H9 (cell line): Measurements from ENCODE around the gene B3GNT4. TPM values are rescaled to one million over a fixed set of nuclear protein-coding genes. Genes with fewer than 3 reads are reported as not detected.

Source experiments
- DNase-seq: peaks from one replicate; pipeline ENCODE4 v3.0.0-alpha.2; 2017
- H2AFZ ChIP-seq: one replicate; pipeline ENCODE4 v1.6.1; 2013; ENCODE audit warnings: mild to moderate bottlenecking, low read length, control low read depth, moderate library complexity
- H2AK5ac ChIP-seq: 2 replicates; pipeline ENCODE4 v1.6.1; 2013; ENCODE audit warnings: low read length, control low read depth, mixed read lengths; ENCODE audit not compliant: insufficient read length
- H2BK120ac ChIP-seq: one replicate; pipeline ENCODE4 v1.6.1; 2013; ENCODE audit warnings: low read depth, mild to moderate bottlenecking, low read length, control low read depth, inconsistent platforms; ENCODE audit not compliant: poor library complexity, severe bottlenecking
- H2BK12ac ChIP-seq: 2 replicates; pipeline ENCODE4 v1.6.1; 2013; ENCODE audit warnings: low read length, control low read depth, mixed read lengths, low read depth; ENCODE audit not compliant: insufficient read length
- H2BK15ac ChIP-seq: 2 replicates; pipeline ENCODE4 v1.6.1; 2013; ENCODE audit warnings: low read depth, low read length, control low read depth
- H2BK20ac ChIP-seq: one replicate; pipeline ENCODE4 v1.6.1; 2013; ENCODE audit warnings: low read depth, mild to moderate bottlenecking, low read length, control low read depth, inconsistent platforms; ENCODE audit not compliant: poor library complexity, severe bottlenecking
- H2BK5ac ChIP-seq: 2 replicates; pipeline ENCODE4 v1.6.1; 2013; ENCODE audit warnings: low read length, control low read depth, mixed read lengths; ENCODE audit not compliant: insufficient read length
- H3K14ac ChIP-seq: 2 replicates; pipeline ENCODE4 v1.6.1; 2013; ENCODE audit warnings: low read length, control low read depth; ENCODE audit not compliant: insufficient read depth
- H3K18ac ChIP-seq: 2 replicates; pipeline ENCODE4 v1.6.1; 2013; ENCODE audit warnings: low read depth, mild to moderate bottlenecking, mixed read lengths, low read length, control low read depth; ENCODE audit not compliant: insufficient read length
- H3K23ac ChIP-seq: 2 replicates; pipeline ENCODE4 v1.6.1; 2013; ENCODE audit warnings: low read length, control low read depth, mixed read lengths, low read depth; ENCODE audit not compliant: insufficient read length
- H3K23me2 ChIP-seq: 2 replicates; pipeline ENCODE4 v1.6.1; 2013; ENCODE audit warnings: low read depth, mild to moderate bottlenecking, mixed read lengths, low read length, control low read depth; ENCODE audit not compliant: insufficient read length, poor library complexity, severe bottlenecking
- H3K27ac ChIP-seq: 2 replicates; pipeline ENCODE4 v1.5.1; 2013; ENCODE audit warnings: low read length, control low read depth, mixed read lengths, low read depth; ENCODE audit not compliant: insufficient read length
- H3K27me3 ChIP-seq: 2 replicates; pipeline ENCODE4 v1.6.1; 2013; ENCODE audit warnings: low read length, control low read depth, inconsistent platforms; ENCODE audit not compliant: insufficient read depth
- H3K4ac ChIP-seq: 2 replicates; pipeline ENCODE4 v1.6.1; 2013; ENCODE audit warnings: low read depth, mild to moderate bottlenecking, control low read depth, inconsistent platforms, low read length, moderate library complexity
- H3K4me1 ChIP-seq: 2 replicates; pipeline ENCODE4 v1.6.1; 2013; ENCODE audit warnings: low read length, control low read depth, inconsistent platforms; ENCODE audit not compliant: insufficient read depth
- H3K4me2 ChIP-seq: 2 replicates; pipeline ENCODE4 v1.6.1; 2013; ENCODE audit warnings: low read length, control low read depth, mixed read lengths; ENCODE audit not compliant: insufficient read length, insufficient read depth
- H3K56ac ChIP-seq: 2 replicates; pipeline ENCODE4 v1.6.1; 2013; ENCODE audit warnings: low read depth, mild to moderate bottlenecking, mixed read lengths, low read length, control low read depth; ENCODE audit not compliant: insufficient read length
- H3K79me1 ChIP-seq: 2 replicates; pipeline ENCODE4 v1.6.1; 2013; ENCODE audit warnings: low read depth, mild to moderate bottlenecking, moderate library complexity, low read length, control low read depth, inconsistent platforms; ENCODE audit not compliant: insufficient read depth, poor library complexity, severe bottlenecking
- H3K79me2 ChIP-seq: 2 replicates; pipeline ENCODE4 v1.6.1; 2013; ENCODE audit warnings: low read length, control low read depth, inconsistent platforms; ENCODE audit not compliant: insufficient read depth
- H3K9ac ChIP-seq: 2 replicates; pipeline ENCODE4 v1.6.1; 2013; ENCODE audit warnings: low read length, control low read depth, mixed read lengths; ENCODE audit not compliant: insufficient read length; ENCODE audit errors: extremely low read depth
- H3K9me3 ChIP-seq: one replicate; pipeline ENCODE4 v1.6.1; 2013; ENCODE audit warnings: low read depth, low read length, inconsistent platforms; ENCODE audit not compliant: control insufficient read depth
- H3T11ph ChIP-seq: one replicate; pipeline ENCODE4 v1.6.1; 2013; ENCODE audit warnings: mild to moderate bottlenecking, low read length, control low read depth, inconsistent platforms
- H4K20me1 ChIP-seq: one replicate; pipeline ENCODE4 v1.6.1; 2013; ENCODE audit not compliant: control insufficient read depth, insufficient read length, insufficient read depth
- H4K5ac ChIP-seq: 2 replicates; pipeline ENCODE4 v1.6.1; 2013; ENCODE audit warnings: low read depth, mild to moderate bottlenecking, mixed read lengths, low read length, control low read depth; ENCODE audit not compliant: insufficient read length
- H4K8ac ChIP-seq: replicated peaks from 2 replicates; pipeline ENCODE4 v1.6.1; 2013; ENCODE audit warnings: low read length, control low read depth, mixed read lengths, low read depth; ENCODE audit not compliant: insufficient read length
- H4K91ac ChIP-seq: 2 replicates; pipeline ENCODE4 v1.6.1; 2013; ENCODE audit warnings: low read depth, mild to moderate bottlenecking, moderate library complexity, mixed read lengths, low read length, control low read depth; ENCODE audit not compliant: insufficient read length
- H3K27ac Mint-ChIP-seq, 3 experiments: 2 replicates in 2 of 3; 3 replicates in 1 of 3; pipeline ENCODE4 v1.8.0; 2020 to 2021; ENCODE audit warnings: mixed read lengths in 3 of 3, mild to moderate bottlenecking in 1 of 3, moderate library complexity in 1 of 3
- H3K27me3 Mint-ChIP-seq: 2 replicates; pipeline ENCODE4 v1.8.0; 2021; ENCODE audit warnings: low read depth, mild to moderate bottlenecking, moderate library complexity, mixed read lengths
- H3K36me3 Mint-ChIP-seq, 3 experiments: 2 replicates in 2 of 3; 3 replicates in 1 of 3; pipeline ENCODE4 v1.8.0; 2020 to 2021; ENCODE audit warnings: low read depth in 3 of 3, mixed read lengths in 3 of 3; ENCODE audit not compliant: insufficient read depth in 1 of 3
- H3K4me1 Mint-ChIP-seq, 2 experiments: 2 replicates each; pipeline ENCODE4 v1.8.0; 2020; ENCODE audit warnings: mixed read lengths in 2 of 2
- H3K4me3 Mint-ChIP-seq, 2 experiments: 2 replicates in 1 of 2; 3 replicates in 1 of 2; pipeline ENCODE4 v1.8.0; 2020 to 2021; ENCODE audit warnings: mild to moderate bottlenecking in 2 of 2, mixed read lengths in 2 of 2, moderate library complexity in 1 of 2
- H3K9me3 Mint-ChIP-seq, 2 experiments: 2 replicates in 1 of 2; 3 replicates in 1 of 2; pipeline ENCODE4 v1.8.0; 2020; ENCODE audit warnings: mild to moderate bottlenecking in 2 of 2, mixed read lengths in 2 of 2, moderate library complexity in 1 of 2
- CTCF ChIP-seq: fragments of 200-600 bp; sonication (generic); conservative IDR thresholded peaks from 3 replicates; pipeline ENCODE4 v1.8.0; 2021; ENCODE audit warnings: antibody characterized with exemption, mild to moderate bottlenecking
- WGBS: extraction: QIAGEN DNeasy Blood & Tissue Kit; methylation state at CpG from one replicate; pipeline ENCODE4 v1.1.7; 2013; ENCODE audit warnings: missing lambda C conversion rate, low lambda C conversion rate, mixed read lengths; ENCODE audit not compliant: insufficient read length; ENCODE audit errors: extremely low coverage; 5-methylcytosine and 5-hydroxymethylcytosine counted together
- total RNA-seq: library from RNA; stranded (reverse); gene quantifications from 2 replicates; pipeline ENCODE4 v1.2.1, GENCODE V29; 2021

Gene B3GNT4
- total RNA-seq, 1 experiment from 2014 or later, result 1.0 TPM

GRCh38 chr12:122194804-122195203 is 8.7 kb upstream of the B3GNT4 start:
- H3K27me3 ChIP-seq, result no peaks in the 10 kb centered on the region
- no peak overlapping the region for H3K18ac ChIP-seq
- no peak overlapping the region for H3K56ac ChIP-seq
- no peak overlapping the region for H2BK15ac ChIP-seq
- no peak overlapping the region for H2BK5ac ChIP-seq
- Mint-ChIP-seq H3K27ac (no peak overlapping the region; a peak in 1 of 7 replicates), H3K4me3 (no peak overlapping the region), H3K9me3 (peaks cover 4 to 10% of the 10 kb centered on the region in 2 experiments), H3K4me1 (peaks cover 3 to 8% of the 10 kb centered on the region in 2 experiments; a peak in 3 of 4 replicates), H3K36me3 (no peaks in the 10 kb centered on the region; a peak in 1 of 7 replicates), H3K27me3 (peaks cover 8% of the 10 kb centered on the region; the same call in 1 of the 2 replicates)
- H2BK12ac ChIP-seq, result no peak overlapping the region
- no peak overlapping the region for H2BK120ac ChIP-seq
- H3K23me2 ChIP-seq, result no peaks in the 10 kb centered on the region
- no peaks in the 10 kb centered on the region for H3K79me2 ChIP-seq
- H3T11ph ChIP-seq, result no peak overlapping the region
- no peak overlapping the region for H3K4ac ChIP-seq
- H4K8ac ChIP-seq, result no peak overlapping the region
- no peaks in the 10 kb centered on the region for H4K20me1 ChIP-seq
- no peak overlapping the region for H2BK20ac ChIP-seq
- no peaks in the 10 kb centered on the region for H3K9me3 ChIP-seq
- H3K14ac ChIP-seq, result no peak overlapping the region
- H3K4me2 ChIP-seq, result no peak overlapping the region
- no peak for DNase-seq
- H4K91ac ChIP-seq, result no peak overlapping the region
- H3K79me1 ChIP-seq, result no peaks in the 10 kb centered on the region
- H2AK5ac ChIP-seq, result no peak overlapping the region
- H3K23ac ChIP-seq, result no peak overlapping the region
- no peak overlapping the region for H3K27ac ChIP-seq
- no peak overlapping the region for H4K5ac ChIP-seq
- H3K4me1 ChIP-seq, result peaks cover 2% of the 10 kb centered on the region
- H3K9ac ChIP-seq, result no peak overlapping the region
- WGBS, result no CpG with 5 or more reads among the region's 1 CpG
- no peak for TF ChIP-seq CTCF
- no peak overlapping the region for H2AFZ ChIP-seq
